ENCODE measurements around the gene TSPAN11. TPM values are rescaled to one million over a fixed set of nuclear protein-coding genes. Genes with fewer than 3 reads are reported as not detected.

The TSPAN11 gene
- polyA plus RNA-seq, 6 donors from 2014 or later = not detected

GRCh38 chr12:30980955-30981662 lies 54.6 kb downstream of the TSPAN11 start:
- Mint-ChIP-seq H3K9me3 (no peaks in the 10 kb centered on the region), H3K4me3 (no peak overlapping the region), H3K36me3 (no peaks in the 10 kb centered on the region), H3K27ac (no peak overlapping the region), H3K27me3 (peaks cover 0 to 10% (median 0%) of the 10 kb centered on the region in 3 donors), H3K4me1 (no peaks in the 10 kb centered on the region)
- ATAC-seq (ENCODE audit: low read depth in 2 of 2) = no peak
- DNase-seq = no peak

DNA sequence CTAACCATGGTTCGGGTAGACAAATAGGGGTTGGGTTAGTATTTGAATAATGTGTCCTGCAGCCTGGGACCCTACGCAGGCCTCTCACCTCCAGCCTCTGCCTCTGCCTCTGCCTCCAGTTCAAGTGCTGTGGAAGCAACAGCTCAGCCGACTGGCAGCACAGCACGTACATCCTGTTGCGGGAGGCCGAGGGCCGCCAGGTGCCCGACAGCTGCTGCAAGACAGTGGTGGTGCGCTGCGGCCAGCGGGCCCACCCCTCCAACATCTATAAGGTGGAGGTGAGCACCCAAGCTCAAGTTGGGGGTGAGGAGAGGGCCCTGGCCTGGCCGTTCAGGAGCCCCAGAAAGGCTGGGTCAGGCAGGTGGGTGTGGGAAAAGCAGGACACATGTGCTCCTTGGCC lies 55.9 kb downstream of the TSPAN11 start:
- DNase-seq = no peak
- no peaks in the 10 kb centered on the region for H3K4me1 Mint-ChIP-seq
- H3K4me3 Mint-ChIP-seq = no peak overlapping the region
- no peak overlapping the region for H3K27ac Mint-ChIP-seq
- no peaks in the 10 kb centered on the region for H3K9me3 Mint-ChIP-seq
- no peak for ATAC-seq (ENCODE audit: low read depth in 2 of 2)
- H3K36me3 Mint-ChIP-seq = no peaks in the 10 kb centered on the region
- H3K27me3 Mint-ChIP-seq = peaks cover 0 to 8% (median 0%) of the 10 kb centered on the region in 3 donors

DNA sequence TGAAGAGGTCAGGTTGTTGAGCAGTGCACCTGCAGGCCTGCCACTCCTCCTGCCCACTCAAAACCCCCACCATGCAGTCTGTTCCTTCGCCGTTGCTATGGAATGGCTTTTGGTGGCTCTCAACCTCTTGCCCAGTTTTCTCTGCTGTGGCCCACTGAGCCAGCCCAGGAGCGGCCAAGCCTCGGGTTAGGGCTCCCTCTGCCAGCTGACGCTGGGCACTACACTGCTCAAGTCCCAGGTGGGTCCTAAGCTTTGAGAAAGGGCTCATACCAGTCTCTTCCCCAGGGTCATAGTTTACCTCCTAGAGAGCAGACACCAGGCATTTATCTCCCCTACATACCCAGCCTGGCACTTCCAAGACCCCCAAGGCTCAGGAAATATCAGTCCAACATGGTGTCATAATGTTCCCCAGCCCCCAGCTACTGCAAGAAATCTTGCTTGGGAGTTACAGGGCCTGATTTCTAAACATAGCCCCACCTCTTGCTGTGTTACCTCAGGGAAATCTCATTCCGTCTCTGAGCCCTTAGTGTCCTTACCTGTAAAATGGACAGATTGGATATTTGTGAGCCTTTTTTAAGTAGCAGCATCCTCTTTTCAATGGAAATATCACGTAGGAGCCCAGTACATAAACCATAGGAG lies 59.4 kb downstream of the TSPAN11 start:
- H3K36me3 Mint-ChIP-seq = no peaks in the 10 kb centered on the region
- DNase-seq (no peak), ATAC-seq (ENCODE audit: low read depth in 2 of 2) (no peak)
- no peaks in the 10 kb centered on the region for H3K27me3 Mint-ChIP-seq
- no peaks in the 10 kb centered on the region for H3K9me3 Mint-ChIP-seq
- no peak overlapping the region for H3K27ac Mint-ChIP-seq
- no peaks in the 10 kb centered on the region for H3K4me1 Mint-ChIP-seq
- no peak overlapping the region for H3K4me3 Mint-ChIP-seq

DNA sequence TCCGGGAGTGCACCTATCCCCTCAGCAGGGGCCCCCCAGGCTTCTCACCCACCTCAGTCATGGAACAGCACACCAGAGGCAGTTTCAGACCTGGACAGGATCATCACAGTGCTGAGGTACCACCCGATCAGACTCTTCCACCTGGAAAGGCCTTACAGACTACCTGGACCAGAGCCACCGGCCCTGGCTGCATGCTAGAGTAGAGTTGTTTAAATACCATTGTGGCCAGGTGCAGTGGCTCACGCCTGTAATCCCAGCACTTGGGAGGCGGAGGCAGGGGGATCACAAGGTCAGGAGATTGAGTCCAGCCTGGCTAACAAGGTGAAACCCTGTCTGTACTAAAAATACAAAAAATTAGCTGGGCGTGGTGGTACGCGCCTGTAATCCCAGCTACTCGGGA lies 61.5 kb downstream of the TSPAN11 start:
- Mint-ChIP-seq H3K9me3 (no peaks in the 10 kb centered on the region), H3K27ac (no peak overlapping the region), H3K36me3 (no peaks in the 10 kb centered on the region), H3K4me1 (no peaks in the 10 kb centered on the region), H3K27me3 (no peaks in the 10 kb centered on the region), H3K4me3 (no peak overlapping the region)
- ATAC-seq (ENCODE audit: low read depth in 2 of 2) (no peak), DNase-seq (no peak)

DNA sequence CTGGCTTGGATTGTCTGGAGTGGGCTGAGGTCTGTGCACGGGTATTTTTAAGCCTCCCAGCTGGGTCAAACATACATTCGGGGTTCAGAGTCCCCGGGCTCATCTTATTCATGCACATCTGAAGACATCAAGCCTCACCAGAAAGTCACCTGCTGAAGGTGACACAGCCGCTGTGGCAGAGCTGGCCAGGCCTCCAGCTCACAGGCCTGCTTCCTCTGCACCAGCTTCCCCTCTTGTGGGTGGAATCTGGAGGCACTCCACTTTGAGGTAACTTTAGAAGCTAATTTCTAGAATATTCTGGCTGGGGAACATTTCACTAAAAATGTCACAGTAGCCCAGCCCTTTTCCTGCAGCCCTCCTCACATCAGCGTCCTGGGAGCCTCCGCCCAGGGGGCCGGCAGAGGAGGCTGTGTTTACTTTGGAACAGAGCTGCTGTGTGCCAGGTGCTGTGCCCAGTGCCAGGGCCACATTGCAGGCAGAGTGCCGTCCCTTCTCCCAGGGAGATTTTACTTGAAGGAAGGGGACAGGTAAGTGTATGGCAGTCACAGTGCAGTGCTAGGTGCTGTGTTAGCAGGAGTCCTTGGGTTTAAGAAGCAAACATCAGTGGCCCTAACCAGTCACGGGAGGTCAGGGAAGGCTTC lies 62.2 kb downstream of the TSPAN11 start:
- peak overlapping the region in 2 of 6 donors; percentile 39 to 41 for H3K27ac Mint-ChIP-seq
- ATAC-seq (ENCODE audit: low read depth in 2 of 2) = no peak
- H3K4me1 Mint-ChIP-seq = no peaks in the 10 kb centered on the region
- no peaks in the 10 kb centered on the region for H3K27me3 Mint-ChIP-seq
- H3K4me3 Mint-ChIP-seq = peak overlapping the region in 1 of 8 donors; percentile 29
- DNase-seq = no peak
- no peaks in the 10 kb centered on the region for H3K36me3 Mint-ChIP-seq
- no peaks in the 10 kb centered on the region for H3K9me3 Mint-ChIP-seq

- Mint-ChIP-seq H3K9me3 (no peaks in the 10 kb centered on the region), H3K27me3 (no peaks in the 10 kb centered on the region), H3K4me1 (no peaks in the 10 kb centered on the region), H3K27ac (no peak overlapping the region), H3K4me3 (no peak overlapping the region), H3K36me3 (no peaks in the 10 kb centered on the region)
- no peak for ATAC-seq (ENCODE audit: low read depth in 2 of 2)
- no peak for DNase-seq
These were observed 63.2 kb downstream of the TSPAN11 start for GRCh38 chr12:30989754-30990153.

GRCh38 chr12:30990316-30990715 lies 63.8 kb downstream of the TSPAN11 start:
- H3K27me3 Mint-ChIP-seq = no peaks in the 10 kb centered on the region
- no peaks in the 10 kb centered on the region for H3K9me3 Mint-ChIP-seq
- no peaks in the 10 kb centered on the region for H3K4me1 Mint-ChIP-seq
- no peak for ATAC-seq (ENCODE audit: low read depth in 2 of 2)
- peak overlapping the region in 1 of 6 donors; percentile 42 for H3K27ac Mint-ChIP-seq
- no peak overlapping the region for H3K4me3 Mint-ChIP-seq
- no peaks in the 10 kb centered on the region for H3K36me3 Mint-ChIP-seq
- no peak for DNase-seq

DNA sequence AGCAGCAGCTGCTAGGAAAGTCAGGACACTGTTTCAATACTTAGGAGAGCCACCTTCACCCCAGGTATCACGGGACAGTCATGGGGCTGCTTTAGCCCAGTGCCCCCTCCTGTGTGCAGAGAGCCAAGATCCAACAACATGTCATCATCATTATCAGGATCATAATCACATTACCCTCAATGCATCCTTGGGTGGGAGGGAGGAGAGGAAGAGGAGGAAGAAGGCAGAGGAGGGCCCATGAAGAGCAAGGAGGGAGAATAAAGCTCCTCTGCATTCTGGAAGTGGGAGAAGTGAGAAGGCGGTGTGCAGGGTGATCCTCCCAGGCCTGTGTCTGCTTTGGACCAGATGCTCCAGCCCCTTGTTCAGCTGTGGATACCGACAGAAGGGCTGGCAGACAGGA lies 64.2 kb downstream of the TSPAN11 start:
- H3K9me3 Mint-ChIP-seq = no peaks in the 10 kb centered on the region
- no peak overlapping the region for H3K4me3 Mint-ChIP-seq
- ATAC-seq (ENCODE audit: low read depth in 2 of 2) = no peak

GRCh38 chr12:30991466-30991865 lies 64.9 kb downstream of the TSPAN11 start:
- ATAC-seq (ENCODE audit: low read depth in 2 of 2) = no peak
- Mint-ChIP-seq H3K9me3 (no peaks in the 10 kb centered on the region), H3K36me3 (no peaks in the 10 kb centered on the region), H3K27me3 (no peaks in the 10 kb centered on the region), H3K27ac (no peak overlapping the region), H3K4me1 (no peaks in the 10 kb centered on the region), H3K4me3 (no peak overlapping the region)
- DNase-seq = no peak

More for the DNA sequence above, 64.2 kb downstream of the TSPAN11 start:
- Mint-ChIP-seq H3K36me3 (no peaks in the 10 kb centered on the region), H3K4me1 (no peaks in the 10 kb centered on the region), H3K27ac (peak overlapping the region in 3 of 6 donors; percentile 1 to 60 (median 42)), H3K27me3 (no peaks in the 10 kb centered on the region)
- no peak for DNase-seq

DNA sequence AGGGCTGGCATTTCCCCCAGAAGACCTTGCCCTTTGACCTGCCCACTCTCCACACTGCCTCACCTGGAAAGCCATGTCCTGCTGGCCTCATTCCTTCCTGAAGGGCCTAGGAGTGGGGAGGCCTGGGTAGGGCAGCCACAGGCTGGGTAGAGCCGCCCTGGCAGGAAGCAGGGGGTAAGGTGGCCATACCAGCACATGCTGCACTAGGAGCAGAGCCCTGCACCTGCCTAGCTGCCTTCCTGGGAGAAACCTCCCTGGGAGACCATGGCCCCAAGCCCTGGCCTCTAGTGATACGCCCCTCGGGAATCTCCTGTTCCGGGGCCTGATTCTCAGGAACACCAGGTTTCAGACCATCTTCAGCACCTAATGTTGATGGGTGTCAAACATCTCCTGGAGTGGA lies 65.8 kb downstream of the TSPAN11 start:
- no peaks in the 10 kb centered on the region for H3K9me3 Mint-ChIP-seq
- no peaks in the 10 kb centered on the region for H3K4me1 Mint-ChIP-seq
- no peak for DNase-seq
- peak overlapping the region in 1 of 6 donors; percentile 44 for H3K27ac Mint-ChIP-seq
- no peak for ATAC-seq (ENCODE audit: low read depth in 2 of 2)
- no peak overlapping the region for H3K4me3 Mint-ChIP-seq
- H3K27me3 Mint-ChIP-seq = no peaks in the 10 kb centered on the region
- H3K36me3 Mint-ChIP-seq = no peaks in the 10 kb centered on the region

GRCh38 chr12:30993766-30994165 lies 67.2 kb downstream of the TSPAN11 start:
- H3K27ac Mint-ChIP-seq = no peak overlapping the region
- H3K27me3 Mint-ChIP-seq = no peaks in the 10 kb centered on the region
- H3K4me3 Mint-ChIP-seq = no peak overlapping the region
- H3K4me1 Mint-ChIP-seq = no peaks in the 10 kb centered on the region
- ATAC-seq (ENCODE audit: low read depth in 2 of 2) (no peak), DNase-seq (no peak)
- H3K36me3 Mint-ChIP-seq = no peaks in the 10 kb centered on the region
- H3K9me3 Mint-ChIP-seq = no peaks in the 10 kb centered on the region

GRCh38 chr12:30994274-30994673 lies 67.7 kb downstream of the TSPAN11 start:
- H3K36me3 Mint-ChIP-seq = no peaks in the 10 kb centered on the region
- H3K4me1 Mint-ChIP-seq = no peaks in the 10 kb centered on the region
- DNase-seq (no peak), ATAC-seq (ENCODE audit: low read depth in 2 of 2) (no peak)
- H3K27me3 Mint-ChIP-seq = no peaks in the 10 kb centered on the region
- no peak overlapping the region for H3K4me3 Mint-ChIP-seq
- H3K27ac Mint-ChIP-seq = no peak overlapping the region
- no peaks in the 10 kb centered on the region for H3K9me3 Mint-ChIP-seq

GRCh38 chr12:30996255-30996654 lies 69.7 kb downstream of the TSPAN11 start:
- Mint-ChIP-seq H3K36me3 (no peaks in the 10 kb centered on the region), H3K27ac (no peak overlapping the region), H3K9me3 (no peaks in the 10 kb centered on the region), H3K4me1 (no peaks in the 10 kb centered on the region), H3K27me3 (peaks cover 0 to 3% (median 0%) of the 10 kb centered on the region in 3 donors), H3K4me3 (no peak overlapping the region)
- no peak for ATAC-seq (ENCODE audit: low read depth in 2 of 2)
- no peak for DNase-seq

DNA sequence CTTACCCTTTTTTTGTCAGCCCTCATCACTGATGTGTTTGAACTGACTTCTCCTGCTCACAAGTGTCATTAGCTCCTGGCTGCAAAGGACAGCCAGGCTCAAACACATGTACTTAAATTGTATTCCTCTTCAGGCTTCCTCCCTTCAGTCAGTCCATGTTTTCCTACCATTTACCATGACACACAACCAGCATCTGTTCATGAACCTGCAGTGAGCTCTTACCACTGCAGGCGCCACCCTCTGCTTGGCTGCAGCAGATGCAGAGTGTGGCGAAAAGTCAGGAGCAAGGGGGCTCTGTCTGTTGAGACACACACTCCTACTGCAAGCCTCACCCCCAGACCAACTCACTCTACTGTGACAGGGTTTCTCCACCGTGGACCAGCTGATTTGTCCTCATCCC lies 70.2 kb downstream of the TSPAN11 start:
- no peaks in the 10 kb centered on the region for H3K4me1 Mint-ChIP-seq

More for the DNA sequence above, 70.2 kb downstream of the TSPAN11 start:
- ATAC-seq (ENCODE audit: low read depth in 2 of 2) = no peak
- no peaks in the 10 kb centered on the region for H3K9me3 Mint-ChIP-seq
- DNase-seq = no peak
- H3K27me3 Mint-ChIP-seq = peaks cover 0 to 4% (median 0%) of the 10 kb centered on the region in 3 donors
- no peaks in the 10 kb centered on the region for H3K36me3 Mint-ChIP-seq
- H3K4me3 Mint-ChIP-seq = no peak overlapping the region
- H3K27ac Mint-ChIP-seq = no peak overlapping the region

Measured in naive B cell (primary cell).